Dendritic cell treated with granulocyte-macrophage colony-stimulating factor and Interleukin-4, amounts not matched to agents 40 ng/mL and 50 ng/mL, for 4 days (primary cell): ENCODE data around the gene RNF182.

Experiments used
- H3K27ac Mint-ChIP-seq: one replicate; pipeline ENCODE4 v1.8.0; 2022; ENCODE audit warnings: mild to moderate bottlenecking, mixed read lengths
- H3K27me3 Mint-ChIP-seq: one replicate; pipeline ENCODE4 v1.8.0; 2022; ENCODE audit warnings: mild to moderate bottlenecking, mixed read lengths
- H3K36me3 Mint-ChIP-seq: one replicate; pipeline ENCODE4 v1.8.0; 2022; ENCODE audit warnings: low read depth, mixed read lengths
- H3K4me1 Mint-ChIP-seq: one replicate; pipeline ENCODE4 v1.8.0; 2022; ENCODE audit warnings: low read depth, mixed read lengths
- H3K4me3 Mint-ChIP-seq: one replicate; pipeline ENCODE4 v1.8.0; 2022; ENCODE audit warnings: mild to moderate bottlenecking, moderate library complexity, mixed read lengths
- H3K9me3 Mint-ChIP-seq: one replicate; pipeline ENCODE4 v1.8.0; 2022; ENCODE audit warnings: mixed read lengths
- intact Hi-C: fragments of 100-400 bp; cut with micrococcal nuclease; formaldehyde crosslinking; loops from one replicate; pipeline ENCODE4 v1.15.0; 2022

The RNF182 gene

DNA sequence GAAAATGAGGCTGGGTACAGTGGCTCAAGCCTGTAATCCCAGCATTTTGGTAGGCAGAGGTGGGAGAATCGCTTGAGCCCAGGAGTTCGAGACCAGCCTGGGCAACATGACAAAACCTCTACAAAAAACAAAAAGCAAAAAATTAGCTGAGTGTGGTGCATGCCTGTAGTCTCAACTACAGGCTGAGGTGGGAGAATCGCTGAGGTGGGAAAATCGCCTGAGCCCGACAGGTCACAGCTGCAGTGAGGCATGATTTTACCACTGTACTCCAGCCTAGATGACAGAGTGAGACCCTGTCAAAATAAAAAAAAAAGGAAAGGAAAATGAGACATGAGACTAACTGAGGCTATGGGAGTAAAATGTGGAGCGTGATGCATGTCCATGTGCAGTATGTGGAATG lies 104.9 kb downstream of the RNF182 start:
- Mint-ChIP-seq H3K36me3 (no peaks in the 10 kb centered on the region), H3K4me3 (no peak overlapping the region), H3K9me3 (no peaks in the 10 kb centered on the region), H3K4me1 (peaks cover 24% of the 10 kb centered on the region), H3K27me3 (peaks cover 33% of the 10 kb centered on the region), H3K27ac (no peak overlapping the region)
- intact Hi-C loops: no loop called here
